LNCAP (cell line): Measurements from ENCODE around the gene TERF2IP.

Source experiments
- CTCF ChIP-seq: fragments of 450-650 bp; IDR thresholded peaks from 2 replicates; pipeline ENCODE4 v1.5.1; 2017; ENCODE audit warnings: mild to moderate bottlenecking

The TERF2IP gene

GRCh38 chr16:75647112-75647491 lies 471 bp upstream of the TERF2IP start:
- no peak for TF ChIP-seq CTCF

- no peak for TF ChIP-seq CTCF
Measured at GRCh38 chr16:75648265-75649076, 898 bp downstream of the TERF2IP start.

- no peak for TF ChIP-seq CTCF
Measured at GRCh38 chr16:75653922-75654321, 6.3 kb downstream of the TERF2IP start.

GRCh38 chr16:75658175-75658574 lies 10.6 kb downstream of the TERF2IP start:
- TF ChIP-seq CTCF, result no peak

- no peak for TF ChIP-seq CTCF
Measured at GRCh38 chr16:75660321-75660720, 12.7 kb downstream of the TERF2IP start.

- no peak for TF ChIP-seq CTCF
Measured at GRCh38 chr16:75660726-75661302, 13.2 kb downstream of the TERF2IP start.

- TF ChIP-seq CTCF, result no peak
Measured at GRCh38 chr16:75667503-75667902, 19.9 kb downstream of the TERF2IP start.
